Embryonic facial prominence (tissue), 1 donor: ENCODE results near the gene DUSP28.
"Not testable (repeated sequence)": the region's sequence is repeated elsewhere in the genome, so short reads cannot be mapped to it uniquely, and the experiment has no call there.

Source experiments
- DNase-seq: peaks from one replicate; pipeline ENCODE4 v3.0.0-alpha.2; 2016; ENCODE audit errors: extremely low spot score

The DUSP28 gene

GRCh38 chr2:240527153-240527750, 32.9 kb upstream of the DUSP28 start:
- no peak for DNase-seq

GRCh38 chr2:240528406-240529040, 31.6 kb upstream of the DUSP28 start:
- no peak for DNase-seq

GRCh38 chr2:240529344-240529999, 30.7 kb upstream of the DUSP28 start:
- DNase-seq = no peak

GRCh38 chr2:240530181-240530580, 30.0 kb upstream of the DUSP28 start:
- no peak for DNase-seq

GRCh38 chr2:240531038-240531437, 29.1 kb upstream of the DUSP28 start:
- DNase-seq = no peak

GRCh38 chr2:240532031-240532775, 28.0 kb upstream of the DUSP28 start:
- DNase-seq = no peak

GRCh38 chr2:240538031-240538780, 22.0 kb upstream of the DUSP28 start:
- no peak for DNase-seq

- not testable (repeated sequence) for DNase-seq
These were observed 21.1 kb upstream of the DUSP28 start for GRCh38 chr2:240539101-240539500.

GRCh38 chr2:240539906-240540305, 20.3 kb upstream of the DUSP28 start:
- no peak for DNase-seq

- DNase-seq = no peak
These were observed 8.9 kb upstream of the DUSP28 start for GRCh38 chr2:240551288-240551687.

GRCh38 chr2:240551811-240552210, 8.3 kb upstream of the DUSP28 start:
- no peak for DNase-seq

- no peak for DNase-seq
These were observed 6.1 kb upstream of the DUSP28 start for GRCh38 chr2:240553956-240554480.

GRCh38 chr2:240554767-240555493, 5.2 kb upstream of the DUSP28 start:
- no peak for DNase-seq

- DNase-seq = no peak
These were observed 4.5 kb upstream of the DUSP28 start for GRCh38 chr2:240555541-240556250.

GRCh38 chr2:240556553-240557100, 3.5 kb upstream of the DUSP28 start:
- DNase-seq = no peak

- DNase-seq = no peak
These were observed 2.9 kb upstream of the DUSP28 start for GRCh38 chr2:240557101-240557751.

- DNase-seq = no peak
These were observed 2.3 kb upstream of the DUSP28 start, which contains the start of gene ANKMY1 for GRCh38 chr2:240557808-240558207. Gene ANKMY1 (minus strand): TSS chr2:240557988. CDS start chr2:240557335, 653 bp downstream.

- no peak for DNase-seq
These were observed 1.9 kb upstream of the DUSP28 start for GRCh38 chr2:240558236-240558761.

GRCh38 chr2:240559286-240559685, 871 bp upstream of the DUSP28 start:
- no peak for DNase-seq
